ENCODE measurements around the gene WDR90. TPM values are rescaled to one million over a fixed set of nuclear protein-coding genes. Genes with fewer than 3 reads are reported as not detected.

Gene WDR90
- total RNA-seq, 4 donors from 2014 or later: 18.2 to 79.3 (median 46.9) TPM

DNA sequence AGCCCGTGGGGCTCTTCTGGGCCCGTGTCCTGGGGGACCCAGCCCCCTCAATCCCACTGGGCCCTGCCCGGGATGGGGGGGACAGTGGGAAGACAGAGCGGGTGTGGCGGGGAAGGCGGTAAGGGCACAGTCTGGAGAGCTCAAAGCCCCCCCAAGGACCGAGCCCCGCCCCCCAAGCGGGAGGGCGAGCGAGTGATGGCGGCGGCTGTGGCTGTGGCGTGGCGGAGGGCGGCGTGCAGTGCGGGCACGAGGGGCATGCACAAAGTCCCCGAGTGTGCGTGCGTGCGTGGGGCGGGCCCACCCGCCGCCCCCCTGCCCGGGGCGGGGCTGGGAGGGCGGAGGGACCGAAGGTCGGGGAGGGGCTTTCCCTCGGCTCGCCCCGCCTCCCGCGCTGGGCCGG is 44.6 kb downstream of the WDR90 start:
- intact Hi-C loops (cut with DNase I; ENCODE audit: low total_unique reads): no loop called here
- TF ChIP-seq POLR2A (IDR thresholded peaks at IDR 0.05): no peak
- TF ChIP-seq, protein P1, sequence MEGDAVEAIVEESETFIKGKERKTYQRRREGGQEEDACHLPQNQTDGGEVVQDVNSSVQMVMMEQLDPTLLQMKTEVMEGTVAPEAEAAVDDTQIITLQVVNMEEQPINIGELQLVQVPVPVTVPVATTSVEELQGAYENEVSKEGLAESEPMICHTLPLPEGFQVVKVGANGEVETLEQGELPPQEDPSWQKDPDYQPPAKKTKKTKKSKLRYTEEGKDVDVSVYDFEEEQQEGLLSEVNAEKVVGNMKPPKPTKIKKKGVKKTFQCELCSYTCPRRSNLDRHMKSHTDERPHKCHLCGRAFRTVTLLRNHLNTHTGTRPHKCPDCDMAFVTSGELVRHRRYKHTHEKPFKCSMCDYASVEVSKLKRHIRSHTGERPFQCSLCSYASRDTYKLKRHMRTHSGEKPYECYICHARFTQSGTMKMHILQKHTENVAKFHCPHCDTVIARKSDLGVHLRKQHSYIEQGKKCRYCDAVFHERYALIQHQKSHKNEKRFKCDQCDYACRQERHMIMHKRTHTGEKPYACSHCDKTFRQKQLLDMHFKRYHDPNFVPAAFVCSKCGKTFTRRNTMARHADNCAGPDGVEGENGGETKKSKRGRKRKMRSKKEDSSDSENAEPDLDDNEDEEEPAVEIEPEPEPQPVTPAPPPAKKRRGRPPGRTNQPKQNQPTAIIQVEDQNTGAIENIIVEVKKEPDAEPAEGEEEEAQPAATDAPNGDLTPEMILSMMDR (IDR thresholded peaks at IDR 0.05): no peak
- no peaks in the 10 kb centered on the region for H3K9me3 ChIP-seq
- H3K27me3 ChIP-seq: peaks cover 17 to 24% of the 10 kb centered on the region in 2 donors
- H3K4me3 ChIP-seq: no peak overlapping the region
- no peak overlapping the region for H3K27ac ChIP-seq
- no peaks in the 10 kb centered on the region for H3K36me3 ChIP-seq
- peaks cover 7 to 23% of the 10 kb centered on the region in 2 donors for H3K4me1 ChIP-seq
- no peak for DNase-seq

DNA sequence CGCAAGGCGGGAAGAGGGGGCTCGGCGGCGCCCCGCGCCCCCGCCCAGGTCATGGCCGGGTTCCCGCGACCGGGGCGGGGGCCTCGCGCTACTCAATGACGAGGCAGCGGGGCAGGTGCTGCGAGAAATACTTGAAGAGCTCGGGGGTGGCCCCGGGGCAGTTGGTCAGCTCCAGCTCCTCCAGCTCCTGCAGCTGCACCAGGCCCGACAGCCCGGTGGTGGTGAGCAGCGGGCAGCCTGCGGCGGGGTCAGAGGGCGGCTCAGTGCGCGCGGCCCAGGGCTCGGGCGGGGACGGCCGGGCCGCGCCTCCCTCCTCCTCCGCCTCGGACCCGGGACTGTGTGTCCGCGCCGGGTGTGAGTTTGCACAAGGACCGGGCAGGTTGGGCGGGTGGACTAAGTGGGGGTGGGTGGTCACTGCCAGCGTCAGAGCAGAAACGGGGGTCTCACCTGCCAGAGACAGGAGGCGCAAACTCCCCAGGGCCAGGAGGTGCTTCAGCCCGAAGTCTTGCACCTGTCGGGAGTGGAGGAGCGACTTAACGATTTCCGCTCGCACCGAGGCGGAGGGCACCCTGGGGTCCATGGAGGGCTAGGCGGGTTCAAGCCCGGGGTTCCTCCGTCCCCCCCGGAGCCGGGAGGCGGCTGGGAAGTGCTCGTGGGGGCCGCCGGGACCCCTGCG is 45.2 kb downstream of the WDR90 start:
- Histone ChIP-seq H3K27me3 (peaks cover 17 to 24% of the 10 kb centered on the region in 2 donors), H3K9me3 (no peaks in the 10 kb centered on the region), H3K36me3 (no peaks in the 10 kb centered on the region), H3K4me3 (no peak overlapping the region), H3K27ac (no peak overlapping the region), H3K4me1 (peaks cover 3 to 18% of the 10 kb centered on the region in 2 donors)
- intact Hi-C loops (cut with DNase I; ENCODE audit: low total_unique reads): no loop called here
- no peak for DNase-seq
- TF ChIP-seq, protein P1 (IDR thresholded peaks at IDR 0.05): no peak
- no peak for TF ChIP-seq POLR2A (IDR thresholded peaks at IDR 0.05)

DNA sequence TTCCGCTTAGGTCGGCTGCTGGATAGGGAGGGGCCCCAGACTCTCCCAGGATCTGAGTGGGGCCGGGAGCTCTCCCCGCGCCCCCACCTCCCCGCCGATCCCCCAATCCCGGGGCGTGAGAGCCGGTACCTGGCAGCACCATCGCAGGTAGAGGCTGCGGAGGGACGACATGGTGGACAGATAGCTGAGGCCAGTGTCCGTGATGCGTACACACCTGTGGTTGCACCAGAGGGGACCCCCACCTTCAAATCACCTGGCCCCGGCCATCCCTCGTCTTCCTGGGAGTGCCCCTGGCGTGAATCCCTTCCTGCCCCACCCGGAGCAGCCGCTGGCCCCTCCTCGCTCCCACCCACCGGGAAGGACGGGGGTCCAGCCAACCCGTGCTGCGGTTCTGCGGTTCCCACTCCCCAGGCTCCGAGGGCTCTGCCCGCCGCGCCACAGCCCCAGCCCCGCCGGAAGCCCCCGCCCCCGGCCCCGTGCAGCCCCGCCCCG is 45.7 kb downstream of the WDR90 start:
- DNase-seq: no peak
- Histone ChIP-seq H3K36me3 (no peaks in the 10 kb centered on the region), H3K4me1 (peaks cover 0 to 12% of the 10 kb centered on the region in 2 donors), H3K4me3 (no peak overlapping the region), H3K9me3 (no peaks in the 10 kb centered on the region), H3K27me3 (peaks cover 17 to 24% of the 10 kb centered on the region in 2 donors), H3K27ac (no peak overlapping the region)
- intact Hi-C loops (cut with DNase I; ENCODE audit: low total_unique reads): no loop called here
- TF ChIP-seq POLR2A (IDR thresholded peaks at IDR 0.05): no peak
- TF ChIP-seq, protein P1 (IDR thresholded peaks at IDR 0.05): no peak

DNA sequence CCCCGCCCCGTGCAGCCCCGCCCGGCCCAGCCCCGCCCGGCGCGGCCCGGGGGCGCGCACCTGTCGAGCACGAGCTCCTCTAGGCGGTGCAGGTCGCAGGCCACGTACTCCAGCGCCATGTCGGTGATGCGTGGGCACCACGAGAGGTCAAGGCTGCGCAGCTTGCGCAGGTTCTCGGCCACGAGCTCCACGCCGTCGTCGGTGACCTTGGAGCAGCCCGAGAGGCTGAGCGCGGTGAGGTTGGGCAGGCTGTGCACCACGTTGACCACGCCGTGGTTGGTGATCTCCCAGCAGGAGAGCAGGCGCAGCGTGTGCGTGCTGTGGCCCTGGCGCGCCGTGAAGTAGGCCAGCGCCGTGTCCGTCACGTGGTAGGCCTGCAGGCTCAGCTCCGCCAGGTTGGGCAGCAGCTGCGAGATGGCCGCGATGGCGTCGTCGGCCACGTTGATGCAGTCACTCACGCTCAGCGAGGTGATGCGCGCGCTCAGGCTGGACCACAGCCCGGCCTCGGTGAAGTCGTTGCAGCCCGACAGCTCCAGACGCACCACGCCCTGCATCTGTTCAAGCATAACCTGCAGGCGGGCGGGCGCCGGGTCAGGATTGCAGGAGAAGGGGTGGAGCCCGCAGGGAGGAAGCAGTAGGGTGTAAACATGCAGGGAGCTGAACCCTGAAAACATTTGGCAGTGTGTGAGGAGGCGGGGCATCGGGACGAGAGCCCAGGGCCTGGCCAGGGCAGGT is 46.4 kb downstream of the WDR90 start:
- peaks cover 23 to 24% of the 10 kb centered on the region in 2 donors for H3K27me3 ChIP-seq
- intact Hi-C loops (cut with DNase I; ENCODE audit: low total_unique reads): no loop called here
- H3K36me3 ChIP-seq: no peaks in the 10 kb centered on the region
- no peak overlapping the region for H3K27ac ChIP-seq
- TF ChIP-seq, protein P1 (IDR thresholded peaks at IDR 0.05): no peak
- peak in 1 of 2 donors; percentile 21 for TF ChIP-seq POLR2A (IDR thresholded peaks at IDR 0.05)
- no peak for DNase-seq
- H3K4me1 ChIP-seq: peaks cover 0 to 12% of the 10 kb centered on the region in 2 donors
- no peaks in the 10 kb centered on the region for H3K9me3 ChIP-seq
- no peak overlapping the region for H3K4me3 ChIP-seq

Measured in uterus (tissue), 4 donors.